Endothelial cell of umbilical vein (primary cell): ENCODE data around the gene PRKCB. TPM values are rescaled to one million over a fixed set of nuclear protein-coding genes. Genes with fewer than 3 reads are reported as not detected.

Experiments used
- BruUV-seq: library from RNA; stranded (reverse); fragments of 400-500 nt; replicated peaks from 2 replicates; lab custom pipeline; 2021; lab: Mats Ljungman, UMichigan
- CTCF ChIA-PET: fragments of 300-600, 350-600 bp; sonication (Branson Sonifier 250); formaldehyde crosslinking; loops from one replicate; lab custom pipeline; 2021; ENCODE audit warnings: antibody characterized with exemption, inconsistent platforms; lab: Charles Lee
- POLR2A ChIA-PET: fragments of 300-600, 350-600 bp; sonication (Branson Sonifier 250); formaldehyde crosslinking; loops from one replicate; lab custom pipeline; 2021; ENCODE audit warnings: antibody characterized with exemption, inconsistent platforms; lab: Charles Lee
- DNase-seq: peaks from one replicate; pipeline ENCODE4 v3.0.0-alpha.2; 2011; ENCODE audit warnings: low read depth, low spot score
- FAIRE-seq: peaks from 2 replicates; lab custom pipeline; 2011; peaks lifted over from hg19 to GRCh38; lab: Jason Lieb, UNC
- H2AFZ ChIP-seq: 2 replicates; pipeline ENCODE4 v1.6.0; 2012; ENCODE audit warnings: low read depth, low read length, control low read depth, inconsistent platforms
- H3K27ac ChIP-seq: 2 replicates; pipeline ENCODE4 v1.5.1; 2011; ENCODE audit warnings: low read depth, mild to moderate bottlenecking, control low read depth, low read length, moderate library complexity; ENCODE audit not compliant: insufficient read depth
- H3K27me3 ChIP-seq, 2 experiments: 2 replicates each; pipeline versions ENCODE4 v1.6.0 to v1.6.1; 2011; ENCODE audit warnings: low read length in 2 of 2, mixed read lengths in 1 of 2; ENCODE audit not compliant: control insufficient read depth in 2 of 2, insufficient read depth in 2 of 2
- H3K36me3 ChIP-seq, 2 experiments: 2 replicates in 1 of 2; 3 replicates in 1 of 2; pipeline ENCODE4 v1.5.1; 2011; ENCODE audit warnings: low read length in 2 of 2, mild to moderate bottlenecking in 1 of 2, moderate library complexity in 1 of 2; ENCODE audit not compliant: control insufficient read depth in 2 of 2, insufficient read depth in 2 of 2; ENCODE audit errors: extremely low read depth in 1 of 2
- H3K4me1 ChIP-seq: 3 replicates; pipeline ENCODE4 v1.5.1; 2011; ENCODE audit warnings: mild to moderate bottlenecking, low read length; ENCODE audit not compliant: control insufficient read depth, insufficient read depth; ENCODE audit errors: extremely low read depth
- H3K4me2 ChIP-seq: 2 replicates; pipeline ENCODE4 v1.6.1; 2011; ENCODE audit warnings: low read length, control low read depth, mixed read lengths; ENCODE audit not compliant: insufficient read depth
- H3K4me3 ChIP-seq, 3 experiments: fragments of 200-600 bp in 1 of 3; sonication (generic), shearing (Covaris generic) in 1 of 3; replicated peaks in 1 of 3; 2 replicates each; pipeline ENCODE4 v1.5.1; 2011 to 2016; ENCODE audit warnings: control low read depth in 3 of 3, low read length in 3 of 3, mild to moderate bottlenecking in 2 of 3, inconsistent platforms in 1 of 3, low read depth in 1 of 3, moderate library complexity in 1 of 3; ENCODE audit not compliant: insufficient read depth in 1 of 3
- H3K79me2 ChIP-seq: 2 replicates; pipeline ENCODE4 v1.6.0; 2012; ENCODE audit warnings: low read length, inconsistent platforms; ENCODE audit not compliant: control insufficient read depth, insufficient read depth
- H3K9ac ChIP-seq: replicated peaks from 2 replicates; pipeline ENCODE3; 2011; ENCODE audit warnings: low read length, control low read depth; ENCODE audit not compliant: insufficient read depth; ENCODE audit errors: extremely low read depth
- H3K9me1 ChIP-seq: replicated peaks from 3 replicates; pipeline ENCODE4 v1.6.0; 2011; ENCODE audit warnings: mild to moderate bottlenecking, low read length; ENCODE audit not compliant: control insufficient read depth, insufficient read depth; ENCODE audit errors: extremely low read depth
- H3K9me3 ChIP-seq: replicated peaks from 2 replicates; pipeline ENCODE4 v1.5.1; 2012; ENCODE audit warnings: low read length, inconsistent platforms; ENCODE audit not compliant: control insufficient read depth, insufficient read depth
- H4K20me1 ChIP-seq: replicated peaks from 2 replicates; pipeline ENCODE3; 2011; ENCODE audit warnings: mild to moderate bottlenecking, low read length; ENCODE audit not compliant: control insufficient read depth, insufficient read depth; ENCODE audit errors: extremely low read depth
- CTCF ChIP-seq, 2 donors: IDR thresholded peaks; 1 replicate in 1 of 2; 2 replicates in 1 of 2; pipeline ENCODE4 v1.5.1; 2011; ENCODE audit warnings: low read length in 2 of 2, mild to moderate bottlenecking in 2 of 2, moderate library complexity in 2 of 2, control low read depth in 1 of 2, inconsistent platforms in 1 of 2, low read depth in 1 of 2; ENCODE audit not compliant: insufficient read depth in 1 of 2; ENCODE audit errors: extremely low read depth in 1 of 2
- EZH2 ChIP-seq: IDR thresholded peaks from 2 replicates; pipeline ENCODE4 v1.6.1; 2012; ENCODE audit warnings: borderline replicate concordance, low read depth, mild to moderate bottlenecking, moderate library complexity, low read length, inconsistent platforms; ENCODE audit not compliant: severe bottlenecking
- FOS ChIP-seq: IDR thresholded peaks from 2 replicates; pipeline ENCODE4 v1.6.1; 2011; ENCODE audit warnings: mild to moderate bottlenecking, low read length, moderate library complexity, borderline replicate concordance; ENCODE audit not compliant: insufficient read depth
- GATA2 ChIP-seq: IDR thresholded peaks from 2 replicates; pipeline ENCODE4 v1.7.0; 2011; ENCODE audit warnings: low read depth, mild to moderate bottlenecking, moderate library complexity, mixed read lengths, low read length; ENCODE audit not compliant: insufficient read length, insufficient read depth
- JUN ChIP-seq: IDR thresholded peaks from 2 replicates; pipeline ENCODE4 v1.6.1; 2011; ENCODE audit warnings: borderline replicate concordance, low read depth; ENCODE audit not compliant: insufficient read length, insufficient read depth
- MAX ChIP-seq: IDR thresholded peaks from 2 replicates; pipeline ENCODE4 v1.6.1; 2011; ENCODE audit not compliant: insufficient read depth, insufficient read length
- MYC ChIP-seq: IDR thresholded peaks from one replicate; pipeline ENCODE4 v1.6.1; 2011; ENCODE audit warnings: mild to moderate bottlenecking, low read depth, low read length
- POLR2A ChIP-seq: IDR thresholded peaks from 2 replicates; pipeline ENCODE4 v1.6.1; 2012; ENCODE audit warnings: low read depth, mild to moderate bottlenecking, control low read depth, low read length
- POLR2AphosphoS5 ChIP-seq: IDR thresholded peaks from 2 replicates; pipeline ENCODE4 v1.6.1; 2012; ENCODE audit warnings: low read depth, mild to moderate bottlenecking, control low read depth, low read length, moderate library complexity; ENCODE audit not compliant: insufficient read depth
- dilution Hi-C: fragments of 300-500 bp; cut with MboI; formaldehyde crosslinking; loops from one replicate; pipeline ENCODE4 v1.15.0; 2019; ENCODE audit warnings: low sequenced_read_pairs; ENCODE audit not compliant: extremely low pct_ligation_motif_present
- intact Hi-C: fragments of 100-400 bp; cut with micrococcal nuclease; formaldehyde crosslinking; loops from one replicate; pipeline ENCODE4 v1.10.0; 2022
- polyA plus RNA-seq, 4 experiments: library from polyadenylated mRNA; depleted of rRNA in 3 of 4; stranded (reverse) in 3 of 4; unstranded in 1 of 4; fragments of >200 nt; gene quantifications; 2 replicates each; pipeline versions ENCODE4 v1.2.1 to v1.2.3, GENCODE V29; 2011 to 2012; ENCODE audit warnings: missing spikeins in 1 of 4
- total RNA-seq: library from RNA; stranded (reverse); gene quantifications from 2 replicates; pipeline ENCODE4 v1.2.3, GENCODE V29; 2021

The PRKCB gene
- total and polyA plus RNA-seq, 2 donors (not counting 3 experiments of a cell fraction or from before 2014, with no cell fraction given) = 0.01 TPM; not detected in 1

- dilution Hi-C loops = no loop called here
- Histone ChIP-seq H3K9me1 (no peaks in the 10 kb centered on the region), H3K79me2 (no peaks in the 10 kb centered on the region), H2AFZ (no peak overlapping the region), H3K27me3 (no peaks in the 10 kb centered on the region), H4K20me1 (no peaks in the 10 kb centered on the region), H3K4me2 (no peak overlapping the region), H3K9me3 (no peaks in the 10 kb centered on the region), H3K36me3 (no peaks in the 10 kb centered on the region), H3K27ac (no peak overlapping the region), H3K4me1 (no peaks in the 10 kb centered on the region), H3K4me3 (no peak overlapping the region), H3K9ac (no peak overlapping the region)
- intact Hi-C loops = no loop called here
- DNase-seq = no peak
- FAIRE-seq = no peak
- POLR2A ChIA-PET = no interaction called here
- CTCF ChIA-PET = no interaction called here
- no TSS peak for BruUV-seq
- no peak for TF ChIP-seq POLR2AphosphoS5
- no peak for TF ChIP-seq GATA2
- TF ChIP-seq CTCF (IDR thresholded peaks at IDR 0.05; ENCODE audit: extremely low read depth in 1 of 2, insufficient read depth in 1 of 2, low read depth in 1 of 2, low read length in 2 of 2) = no peak
- no peak for TF ChIP-seq MAX
- no peak for TF ChIP-seq JUN
- no peak for TF ChIP-seq EZH2
- no peak for TF ChIP-seq FOS
- TF ChIP-seq MYC = no peak
- no peak for TF ChIP-seq POLR2A
Measured at GRCh38 chr16:23968176-23968575, 132.4 kb downstream of the PRKCB start.
